ENCODE data around the gene RNF167. TPM values are rescaled to one million over a fixed set of nuclear protein-coding genes. Genes with fewer than 3 reads are reported as not detected.

RNF167 gene
- polyA plus RNA-seq, 1 experiment = 69.9 TPM

- peak overlapping the region; percentile 59 for H3K4me3 ChIP-seq (ENCODE audit: low read depth, low read length)
- TF ChIP-seq, protein P1, sequence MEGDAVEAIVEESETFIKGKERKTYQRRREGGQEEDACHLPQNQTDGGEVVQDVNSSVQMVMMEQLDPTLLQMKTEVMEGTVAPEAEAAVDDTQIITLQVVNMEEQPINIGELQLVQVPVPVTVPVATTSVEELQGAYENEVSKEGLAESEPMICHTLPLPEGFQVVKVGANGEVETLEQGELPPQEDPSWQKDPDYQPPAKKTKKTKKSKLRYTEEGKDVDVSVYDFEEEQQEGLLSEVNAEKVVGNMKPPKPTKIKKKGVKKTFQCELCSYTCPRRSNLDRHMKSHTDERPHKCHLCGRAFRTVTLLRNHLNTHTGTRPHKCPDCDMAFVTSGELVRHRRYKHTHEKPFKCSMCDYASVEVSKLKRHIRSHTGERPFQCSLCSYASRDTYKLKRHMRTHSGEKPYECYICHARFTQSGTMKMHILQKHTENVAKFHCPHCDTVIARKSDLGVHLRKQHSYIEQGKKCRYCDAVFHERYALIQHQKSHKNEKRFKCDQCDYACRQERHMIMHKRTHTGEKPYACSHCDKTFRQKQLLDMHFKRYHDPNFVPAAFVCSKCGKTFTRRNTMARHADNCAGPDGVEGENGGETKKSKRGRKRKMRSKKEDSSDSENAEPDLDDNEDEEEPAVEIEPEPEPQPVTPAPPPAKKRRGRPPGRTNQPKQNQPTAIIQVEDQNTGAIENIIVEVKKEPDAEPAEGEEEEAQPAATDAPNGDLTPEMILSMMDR (IDR thresholded peaks at IDR 0.05; ENCODE audit: insufficient read depth, low read depth, low read length) = no peak
- POLR2A ChIA-PET = no interaction called here
- CTCF ChIA-PET = interaction anchor here (0.9 to 3.6 kb wide), 10 partner anchors 8 to 334 kb away, joined by 3 to 21 read pairs (median 6); partner anchors contain the start of gene GLTPD2
- H3K27me3 ChIP-seq (ENCODE audit: control insufficient read depth, insufficient read depth, low read length) = no peaks in the 10 kb centered on the region
- no peak for DNase-seq (ENCODE audit: low read depth)
- H3K36me3 ChIP-seq (ENCODE audit: control insufficient read depth, insufficient read depth, low read length) = peaks cover 10% of the 10 kb centered on the region
These were observed 39.6 kb upstream of the RNF167 start for GRCh38 chr17:4900231-4901107.

DNA sequence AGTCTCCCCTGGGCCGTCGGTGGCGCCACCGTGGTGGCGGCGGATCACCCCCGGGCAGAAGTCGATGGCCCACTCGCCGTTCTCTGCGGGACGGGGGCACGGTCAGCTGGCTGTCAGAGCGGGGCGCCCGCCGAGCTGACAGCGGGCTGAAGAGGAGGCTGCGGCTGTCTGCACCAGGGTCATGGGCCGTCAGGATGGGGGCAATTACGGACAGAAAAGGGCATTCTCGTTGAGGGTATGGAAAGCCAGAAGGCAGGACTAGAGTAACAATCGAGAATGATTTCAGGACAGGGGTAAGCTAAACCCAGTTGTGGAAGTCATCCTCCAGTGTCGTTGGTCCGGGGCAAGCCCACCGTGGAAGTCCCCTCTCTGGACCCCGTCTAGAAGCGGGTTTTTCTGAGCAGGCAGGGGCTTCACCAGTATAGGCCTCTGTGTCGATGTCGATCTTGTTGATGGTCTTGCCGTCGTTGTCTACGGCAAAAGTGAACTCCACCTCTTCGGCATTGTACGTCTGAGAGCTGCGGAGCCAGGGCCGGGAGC, 38.9 kb upstream of the RNF167 start:
- TF ChIP-seq, protein P1 (IDR thresholded peaks at IDR 0.05; ENCODE audit: insufficient read depth, low read depth, low read length) = no peak

DNA sequence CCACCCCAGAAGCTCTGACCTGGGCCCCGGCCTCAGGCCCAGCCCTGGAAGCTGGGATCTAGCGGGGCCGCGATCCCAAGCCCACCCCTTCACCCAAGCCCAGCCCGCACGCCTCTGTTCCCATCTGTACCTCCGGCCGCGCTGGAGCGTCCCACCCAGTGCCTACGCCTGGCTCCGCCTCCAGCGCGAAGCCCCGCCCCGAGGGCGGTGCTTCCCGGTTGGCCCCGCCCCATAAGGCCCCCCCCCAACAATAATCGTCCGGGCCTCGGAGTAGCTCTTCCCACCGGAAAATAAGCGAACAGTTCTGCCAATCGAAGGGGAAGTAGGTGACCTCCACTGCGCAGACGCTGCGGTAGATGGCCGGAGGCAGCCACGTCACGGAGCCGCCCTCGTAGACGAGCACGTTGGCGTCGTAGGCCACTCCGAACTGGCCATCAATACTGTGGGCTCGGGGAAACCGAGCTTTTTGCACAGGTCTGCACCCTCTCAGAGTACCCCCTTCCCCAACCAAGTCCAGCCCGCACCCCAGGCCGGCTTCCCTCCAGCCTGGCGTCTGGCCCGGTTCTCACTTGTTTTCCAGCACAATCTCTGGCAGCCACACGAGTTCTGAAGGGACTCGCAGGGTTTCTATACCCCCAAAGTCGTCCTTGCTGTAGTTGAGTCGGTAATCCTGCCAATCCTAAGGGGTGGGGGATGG, 38.3 kb upstream of the RNF167 start:
- POLR2A ChIA-PET = no interaction called here
- DNase-seq (ENCODE audit: low read depth) = no peak
- TF ChIP-seq, protein P1 (IDR thresholded peaks at IDR 0.05; ENCODE audit: insufficient read depth, low read depth, low read length) = no peak
- Histone ChIP-seq H3K27me3 (ENCODE audit: control insufficient read depth, insufficient read depth, low read length) (no peaks in the 10 kb centered on the region), H3K36me3 (ENCODE audit: control insufficient read depth, insufficient read depth, low read length) (peaks cover 2% of the 10 kb centered on the region), H3K4me3 (ENCODE audit: low read depth, low read length) (no peak overlapping the region)
- CTCF ChIA-PET = interaction anchor here (1.0 to 3.6 kb wide), 6 partner anchors 112 to 335 kb away, joined by 3 to 11 read pairs (median 6); partner anchors contain the start of genes ARRB2, MED11 and VMO1

More for the DNA sequence above, 38.9 kb upstream of the RNF167 start:
- Histone ChIP-seq H3K36me3 (ENCODE audit: control insufficient read depth, insufficient read depth, low read length) (peaks cover 8% of the 10 kb centered on the region), H3K4me3 (ENCODE audit: low read depth, low read length) (no peak overlapping the region), H3K27me3 (ENCODE audit: control insufficient read depth, insufficient read depth, low read length) (no peaks in the 10 kb centered on the region)
- POLR2A ChIA-PET = no interaction called here
- CTCF ChIA-PET = interaction anchor here (1.0 to 3.6 kb wide), 3 partner anchors 111 to 335 kb away, joined by 3 to 11 read pairs (median 7); partner anchors contain the start of gene MED11
- no peak for DNase-seq (ENCODE audit: low read depth)

GRCh38 chr17:4902540-4902939, 37.5 kb upstream of the RNF167 start:
- Histone ChIP-seq H3K36me3 (ENCODE audit: control insufficient read depth, insufficient read depth, low read length) (no peaks in the 10 kb centered on the region), H3K4me3 (ENCODE audit: low read depth, low read length) (no peak overlapping the region), H3K27me3 (ENCODE audit: control insufficient read depth, insufficient read depth, low read length) (no peaks in the 10 kb centered on the region)
- ChIA-PET POLR2A (no interaction called here), CTCF (interaction anchor here (0.7 to 2.8 kb wide), 10 partner anchors 13 to 251 kb away, joined by 3 to 11 read pairs (median 4); partner anchors contain the start of genes ARRB2, MED11 and VMO1)
- DNase-seq (ENCODE audit: low read depth) = no peak
- TF ChIP-seq, protein P1 (IDR thresholded peaks at IDR 0.05; ENCODE audit: insufficient read depth, low read depth, low read length) = no peak
